RPMI8226 (cell line): ENCODE data around the gene HDX.
A peak's percentile ranks its signal among the peaks of the same experiment; 100 is the strongest.
"Not testable (repeated sequence)": the region's sequence is repeated elsewhere in the genome, so short reads cannot be mapped to it uniquely, and the experiment has no call there.

ENCODE experiments used
- DNase-seq: peaks from one replicate; pipeline ENCODE4 v3.0.0-alpha.2; 2015

The HDX gene

GRCh38 chrX:84339507-84340364, 162.5 kb downstream of the HDX start:
- DNase-seq: peak; percentile 2

- DNase-seq: no peak
These were observed 165.6 kb downstream of the HDX start for GRCh38 chrX:84336646-84337045.

- DNase-seq: no peak
These were observed 167.1 kb downstream of the HDX start for GRCh38 chrX:84335121-84335520.

- DNase-seq: no peak
These were observed 180.0 kb downstream of the HDX start for GRCh38 chrX:84322083-84322827.

GRCh38 chrX:84320614-84321013, 181.6 kb downstream of the HDX start:
- DNase-seq: no peak

GRCh38 chrX:84320023-84320422, 182.2 kb downstream of the HDX start:
- no peak for DNase-seq

GRCh38 chrX:84318661-84319060, 183.6 kb downstream of the HDX start:
- no peak for DNase-seq

DNA sequence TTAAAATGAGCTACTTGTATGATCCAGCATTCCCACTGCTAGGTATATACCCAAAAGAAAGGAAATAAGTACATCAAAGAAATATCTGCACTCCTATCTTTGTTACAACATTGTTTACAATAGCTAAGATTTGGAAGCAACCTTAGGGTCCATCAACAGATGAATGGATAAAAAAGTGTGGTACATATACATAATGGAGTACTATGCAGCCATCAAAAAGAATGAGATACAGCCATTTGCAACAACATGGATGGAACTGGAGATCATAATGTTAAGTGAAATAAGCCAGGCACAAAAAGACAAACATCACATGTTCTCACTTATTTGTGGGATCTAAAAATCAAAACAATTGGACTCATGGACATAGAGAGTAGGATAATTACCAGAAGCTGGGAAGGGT, 186.3 kb downstream of the HDX start:
- DNase-seq: not testable (repeated sequence)
